ENCODE data around the gene RCC2.
A peak's percentile ranks its signal among the peaks of the same experiment; 100 is the strongest.

The RCC2 gene

GRCh38 chr1:17440074-17440826 lies 773 bp upstream of the RCC2 start:
- no peaks in the 10 kb centered on the region for H3K27me3 ChIP-seq (ENCODE audit: insufficient read depth, poor library complexity, severe bottlenecking)
- no peak for DNase-seq (ENCODE audit: low spot score)
- peaks cover 32% of the 10 kb centered on the region for H3K4me1 ChIP-seq (ENCODE audit: insufficient read depth, poor library complexity, severe bottlenecking)
- no peak for TF ChIP-seq CTCF (IDR thresholded peaks at IDR 0.05; ENCODE audit: poor library complexity, severe bottlenecking)
- peak overlapping the region; percentile 97 for H3K27ac ChIP-seq (ENCODE audit: poor library complexity, severe bottlenecking)
- H3K9me3 ChIP-seq (ENCODE audit: severe bottlenecking) = no peaks in the 10 kb centered on the region
- ATAC-seq (ENCODE audit: low read depth) = no peak
- peak overlapping the region; percentile 92 for H3K4me3 ChIP-seq (ENCODE audit: severe bottlenecking)
- H3K36me3 ChIP-seq (ENCODE audit: low read depth) = peaks cover 24% of the 10 kb centered on the region

DNA sequence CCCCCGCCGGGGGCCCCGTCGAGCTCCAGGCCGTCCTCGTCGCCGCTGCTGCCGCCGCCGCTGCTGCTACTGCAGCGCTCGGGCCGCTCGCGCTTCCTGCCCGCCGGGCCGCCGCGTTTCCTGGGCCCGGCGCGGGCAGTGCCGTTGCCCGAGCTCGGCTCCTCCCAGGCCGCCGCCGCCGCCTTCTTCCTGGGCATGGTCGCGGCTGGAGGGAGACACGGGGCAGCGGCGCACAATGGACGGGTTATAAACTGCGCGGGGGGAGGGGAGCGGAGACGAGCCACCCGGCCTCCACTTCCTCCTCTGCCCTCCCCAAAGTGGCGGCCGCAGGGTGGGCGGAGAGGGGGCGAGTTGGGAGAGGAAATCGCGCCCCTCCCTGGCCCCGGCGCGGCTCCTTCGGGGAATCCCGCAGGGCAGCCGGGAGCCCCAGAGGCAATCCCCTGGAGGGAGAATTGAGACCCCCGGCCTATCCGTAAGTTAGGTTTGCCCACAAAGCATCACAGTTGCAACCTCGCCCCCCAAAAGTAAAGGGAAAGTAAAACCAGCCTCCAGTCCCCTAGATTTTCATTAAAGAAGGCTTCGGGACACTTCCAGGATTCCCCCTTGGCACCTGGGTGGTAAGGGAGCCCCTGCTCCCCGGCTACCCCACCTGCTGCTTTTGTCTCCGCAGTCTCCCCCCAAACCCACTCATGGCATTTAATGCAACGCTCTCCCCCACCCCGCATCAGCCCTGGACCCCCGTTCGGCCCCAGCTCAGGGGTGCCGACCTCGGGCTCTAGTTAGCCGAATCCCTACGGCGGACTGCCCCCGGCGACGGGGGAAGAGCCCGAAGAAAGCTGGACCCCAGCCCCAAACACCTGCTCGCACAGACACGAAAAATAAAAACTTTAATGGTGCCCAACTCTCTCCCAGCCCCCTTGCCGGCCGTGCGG lies 893 bp downstream of the RCC2 start:
- Histone ChIP-seq H3K27me3 (ENCODE audit: insufficient read depth, poor library complexity, severe bottlenecking) (no peaks in the 10 kb centered on the region), H3K4me3 (ENCODE audit: severe bottlenecking) (peak overlapping the region; percentile 92), H3K4me1 (ENCODE audit: insufficient read depth, poor library complexity, severe bottlenecking) (peaks cover 26% of the 10 kb centered on the region), H3K27ac (ENCODE audit: poor library complexity, severe bottlenecking) (peak overlapping the region; percentile 97), H3K9me3 (ENCODE audit: severe bottlenecking) (no peaks in the 10 kb centered on the region), H3K36me3 (ENCODE audit: low read depth) (peaks cover 41% of the 10 kb centered on the region)
- no peak for TF ChIP-seq CTCF (IDR thresholded peaks at IDR 0.05; ENCODE audit: poor library complexity, severe bottlenecking)
- no peak for DNase-seq (ENCODE audit: low spot score)
- ATAC-seq (ENCODE audit: low read depth) = peak; percentile 6; the same call in 2 of the 3 replicates

- H3K4me1 ChIP-seq (ENCODE audit: insufficient read depth, poor library complexity, severe bottlenecking) = peaks cover 19% of the 10 kb centered on the region
- peak overlapping the region; percentile 97 for H3K27ac ChIP-seq (ENCODE audit: poor library complexity, severe bottlenecking)
- no peak for TF ChIP-seq CTCF (IDR thresholded peaks at IDR 0.05; ENCODE audit: poor library complexity, severe bottlenecking)
- H3K36me3 ChIP-seq (ENCODE audit: low read depth) = peaks cover 49% of the 10 kb centered on the region
- no peak for ATAC-seq (ENCODE audit: low read depth)
- H3K9me3 ChIP-seq (ENCODE audit: severe bottlenecking) = no peaks in the 10 kb centered on the region
- no peaks in the 10 kb centered on the region for H3K27me3 ChIP-seq (ENCODE audit: insufficient read depth, poor library complexity, severe bottlenecking)
- no peak for DNase-seq (ENCODE audit: low spot score)
- peak overlapping the region; percentile 92 for H3K4me3 ChIP-seq (ENCODE audit: severe bottlenecking)
Observed at GRCh38 chr1:17437580-17438317, 1.7 kb downstream of the RCC2 start.

GRCh38 chr1:17437260-17437579 lies 2.3 kb downstream of the RCC2 start:
- DNase-seq (ENCODE audit: low spot score) (no peak), ATAC-seq (ENCODE audit: low read depth) (no peak)
- peaks cover 54% of the 10 kb centered on the region for H3K36me3 ChIP-seq (ENCODE audit: low read depth)
- no peaks in the 10 kb centered on the region for H3K27me3 ChIP-seq (ENCODE audit: insufficient read depth, poor library complexity, severe bottlenecking)
- H3K9me3 ChIP-seq (ENCODE audit: severe bottlenecking) = no peaks in the 10 kb centered on the region
- peak overlapping the region; percentile 92 for H3K4me3 ChIP-seq (ENCODE audit: severe bottlenecking)
- no peak for TF ChIP-seq CTCF (IDR thresholded peaks at IDR 0.05; ENCODE audit: poor library complexity, severe bottlenecking)
- H3K27ac ChIP-seq (ENCODE audit: poor library complexity, severe bottlenecking) = peak overlapping the region; percentile 97
- H3K4me1 ChIP-seq (ENCODE audit: insufficient read depth, poor library complexity, severe bottlenecking) = peaks cover 14% of the 10 kb centered on the region
